H9 (cell line): ENCODE data around the gene UBAC1. TPM values are rescaled to one million over a fixed set of nuclear protein-coding genes. Genes with fewer than 3 reads are reported as not detected.

Source experiments
- DNase-seq: peaks from one replicate; pipeline ENCODE4 v3.0.0-alpha.2; 2017
- H2AFZ ChIP-seq: one replicate; pipeline ENCODE4 v1.6.1; 2013; ENCODE audit warnings: mild to moderate bottlenecking, low read length, control low read depth, moderate library complexity
- H2AK5ac ChIP-seq: 2 replicates; pipeline ENCODE4 v1.6.1; 2013; ENCODE audit warnings: low read length, control low read depth, mixed read lengths; ENCODE audit not compliant: insufficient read length
- H2BK120ac ChIP-seq: one replicate; pipeline ENCODE4 v1.6.1; 2013; ENCODE audit warnings: low read depth, mild to moderate bottlenecking, low read length, control low read depth, inconsistent platforms; ENCODE audit not compliant: poor library complexity, severe bottlenecking
- H2BK12ac ChIP-seq: 2 replicates; pipeline ENCODE4 v1.6.1; 2013; ENCODE audit warnings: low read length, control low read depth, mixed read lengths, low read depth; ENCODE audit not compliant: insufficient read length
- H2BK15ac ChIP-seq: 2 replicates; pipeline ENCODE4 v1.6.1; 2013; ENCODE audit warnings: low read depth, low read length, control low read depth
- H2BK20ac ChIP-seq: one replicate; pipeline ENCODE4 v1.6.1; 2013; ENCODE audit warnings: low read depth, mild to moderate bottlenecking, low read length, control low read depth, inconsistent platforms; ENCODE audit not compliant: poor library complexity, severe bottlenecking
- H2BK5ac ChIP-seq: 2 replicates; pipeline ENCODE4 v1.6.1; 2013; ENCODE audit warnings: low read length, control low read depth, mixed read lengths; ENCODE audit not compliant: insufficient read length
- H3K14ac ChIP-seq: 2 replicates; pipeline ENCODE4 v1.6.1; 2013; ENCODE audit warnings: low read length, control low read depth; ENCODE audit not compliant: insufficient read depth
- H3K18ac ChIP-seq: 2 replicates; pipeline ENCODE4 v1.6.1; 2013; ENCODE audit warnings: low read depth, mild to moderate bottlenecking, mixed read lengths, low read length, control low read depth; ENCODE audit not compliant: insufficient read length
- H3K23ac ChIP-seq: 2 replicates; pipeline ENCODE4 v1.6.1; 2013; ENCODE audit warnings: low read length, control low read depth, mixed read lengths, low read depth; ENCODE audit not compliant: insufficient read length
- H3K23me2 ChIP-seq: 2 replicates; pipeline ENCODE4 v1.6.1; 2013; ENCODE audit warnings: low read depth, mild to moderate bottlenecking, mixed read lengths, low read length, control low read depth; ENCODE audit not compliant: insufficient read length, poor library complexity, severe bottlenecking
- H3K27ac ChIP-seq: 2 replicates; pipeline ENCODE4 v1.5.1; 2013; ENCODE audit warnings: low read length, control low read depth, mixed read lengths, low read depth; ENCODE audit not compliant: insufficient read length
- H3K27me3 ChIP-seq: 2 replicates; pipeline ENCODE4 v1.6.1; 2013; ENCODE audit warnings: low read length, control low read depth, inconsistent platforms; ENCODE audit not compliant: insufficient read depth
- H3K4ac ChIP-seq: 2 replicates; pipeline ENCODE4 v1.6.1; 2013; ENCODE audit warnings: low read depth, mild to moderate bottlenecking, control low read depth, inconsistent platforms, low read length, moderate library complexity
- H3K4me1 ChIP-seq: 2 replicates; pipeline ENCODE4 v1.6.1; 2013; ENCODE audit warnings: low read length, control low read depth, inconsistent platforms; ENCODE audit not compliant: insufficient read depth
- H3K4me2 ChIP-seq: 2 replicates; pipeline ENCODE4 v1.6.1; 2013; ENCODE audit warnings: low read length, control low read depth, mixed read lengths; ENCODE audit not compliant: insufficient read length, insufficient read depth
- H3K56ac ChIP-seq: 2 replicates; pipeline ENCODE4 v1.6.1; 2013; ENCODE audit warnings: low read depth, mild to moderate bottlenecking, mixed read lengths, low read length, control low read depth; ENCODE audit not compliant: insufficient read length
- H3K79me1 ChIP-seq: 2 replicates; pipeline ENCODE4 v1.6.1; 2013; ENCODE audit warnings: low read depth, mild to moderate bottlenecking, moderate library complexity, low read length, control low read depth, inconsistent platforms; ENCODE audit not compliant: insufficient read depth, poor library complexity, severe bottlenecking
- H3K79me2 ChIP-seq: 2 replicates; pipeline ENCODE4 v1.6.1; 2013; ENCODE audit warnings: low read length, control low read depth, inconsistent platforms; ENCODE audit not compliant: insufficient read depth
- H3K9ac ChIP-seq: 2 replicates; pipeline ENCODE4 v1.6.1; 2013; ENCODE audit warnings: low read length, control low read depth, mixed read lengths; ENCODE audit not compliant: insufficient read length; ENCODE audit errors: extremely low read depth
- H3K9me3 ChIP-seq: one replicate; pipeline ENCODE4 v1.6.1; 2013; ENCODE audit warnings: low read depth, low read length, inconsistent platforms; ENCODE audit not compliant: control insufficient read depth
- H3T11ph ChIP-seq: one replicate; pipeline ENCODE4 v1.6.1; 2013; ENCODE audit warnings: mild to moderate bottlenecking, low read length, control low read depth, inconsistent platforms
- H4K20me1 ChIP-seq: one replicate; pipeline ENCODE4 v1.6.1; 2013; ENCODE audit not compliant: control insufficient read depth, insufficient read length, insufficient read depth
- H4K5ac ChIP-seq: 2 replicates; pipeline ENCODE4 v1.6.1; 2013; ENCODE audit warnings: low read depth, mild to moderate bottlenecking, mixed read lengths, low read length, control low read depth; ENCODE audit not compliant: insufficient read length
- H4K8ac ChIP-seq: replicated peaks from 2 replicates; pipeline ENCODE4 v1.6.1; 2013; ENCODE audit warnings: low read length, control low read depth, mixed read lengths, low read depth; ENCODE audit not compliant: insufficient read length
- H4K91ac ChIP-seq: 2 replicates; pipeline ENCODE4 v1.6.1; 2013; ENCODE audit warnings: low read depth, mild to moderate bottlenecking, moderate library complexity, mixed read lengths, low read length, control low read depth; ENCODE audit not compliant: insufficient read length
- H3K27ac Mint-ChIP-seq, 3 experiments: 2 replicates in 2 of 3; 3 replicates in 1 of 3; pipeline ENCODE4 v1.8.0; 2020 to 2021; ENCODE audit warnings: mixed read lengths in 3 of 3, mild to moderate bottlenecking in 1 of 3, moderate library complexity in 1 of 3
- H3K27me3 Mint-ChIP-seq: 2 replicates; pipeline ENCODE4 v1.8.0; 2021; ENCODE audit warnings: low read depth, mild to moderate bottlenecking, moderate library complexity, mixed read lengths
- H3K36me3 Mint-ChIP-seq, 3 experiments: 2 replicates in 2 of 3; 3 replicates in 1 of 3; pipeline ENCODE4 v1.8.0; 2020 to 2021; ENCODE audit warnings: low read depth in 3 of 3, mixed read lengths in 3 of 3; ENCODE audit not compliant: insufficient read depth in 1 of 3
- H3K4me1 Mint-ChIP-seq, 2 experiments: 2 replicates each; pipeline ENCODE4 v1.8.0; 2020; ENCODE audit warnings: mixed read lengths in 2 of 2
- H3K4me3 Mint-ChIP-seq, 2 experiments: 2 replicates in 1 of 2; 3 replicates in 1 of 2; pipeline ENCODE4 v1.8.0; 2020 to 2021; ENCODE audit warnings: mild to moderate bottlenecking in 2 of 2, mixed read lengths in 2 of 2, moderate library complexity in 1 of 2
- H3K9me3 Mint-ChIP-seq, 2 experiments: 2 replicates in 1 of 2; 3 replicates in 1 of 2; pipeline ENCODE4 v1.8.0; 2020; ENCODE audit warnings: mild to moderate bottlenecking in 2 of 2, mixed read lengths in 2 of 2, moderate library complexity in 1 of 2
- WGBS: extraction: QIAGEN DNeasy Blood & Tissue Kit; methylation state at CpG from one replicate; pipeline ENCODE4 v1.1.7; 2013; ENCODE audit warnings: missing lambda C conversion rate, low lambda C conversion rate, mixed read lengths; ENCODE audit not compliant: insufficient read length; ENCODE audit errors: extremely low coverage; 5-methylcytosine and 5-hydroxymethylcytosine counted together
- total RNA-seq: library from RNA; stranded (reverse); gene quantifications from 2 replicates; pipeline ENCODE4 v1.2.1, GENCODE V29; 2021
- TF ChIP-seq, protein P1 (sequence below): fragments of 200-600 bp; sonication (generic); conservative IDR thresholded peaks from 3 replicates; pipeline ENCODE4 v1.8.0; 2021; ENCODE audit warnings: antibody characterized with exemption, mild to moderate bottlenecking

Gene UBAC1
- total RNA-seq, 1 experiment from 2014 or later: 47.5 TPM

- Histone ChIP-seq H3K4me1 (no peaks in the 10 kb centered on the region), H3K23ac (no peak overlapping the region), H2BK20ac (no peak overlapping the region), H3K23me2 (no peaks in the 10 kb centered on the region), H2BK120ac (no peak overlapping the region), H3K4ac (no peak overlapping the region), H2BK15ac (no peak overlapping the region), H4K20me1 (no peaks in the 10 kb centered on the region), H2BK12ac (no peak overlapping the region), H3K79me2 (no peaks in the 10 kb centered on the region), H3K14ac (no peak overlapping the region), H2BK5ac (no peak overlapping the region), H4K8ac (no peak overlapping the region), H3K27me3 (no peaks in the 10 kb centered on the region), H3T11ph (no peak overlapping the region), H4K5ac (no peak overlapping the region), H2AK5ac (no peak overlapping the region), H2AFZ (no peak overlapping the region), H3K18ac (no peak overlapping the region), H3K56ac (no peak overlapping the region), H3K9me3 (no peaks in the 10 kb centered on the region), H3K27ac (no peak overlapping the region), H3K79me1 (no peaks in the 10 kb centered on the region), H3K4me2 (no peak overlapping the region), H3K9ac (no peak overlapping the region), H4K91ac (no peak overlapping the region)
- TF ChIP-seq, protein P1, sequence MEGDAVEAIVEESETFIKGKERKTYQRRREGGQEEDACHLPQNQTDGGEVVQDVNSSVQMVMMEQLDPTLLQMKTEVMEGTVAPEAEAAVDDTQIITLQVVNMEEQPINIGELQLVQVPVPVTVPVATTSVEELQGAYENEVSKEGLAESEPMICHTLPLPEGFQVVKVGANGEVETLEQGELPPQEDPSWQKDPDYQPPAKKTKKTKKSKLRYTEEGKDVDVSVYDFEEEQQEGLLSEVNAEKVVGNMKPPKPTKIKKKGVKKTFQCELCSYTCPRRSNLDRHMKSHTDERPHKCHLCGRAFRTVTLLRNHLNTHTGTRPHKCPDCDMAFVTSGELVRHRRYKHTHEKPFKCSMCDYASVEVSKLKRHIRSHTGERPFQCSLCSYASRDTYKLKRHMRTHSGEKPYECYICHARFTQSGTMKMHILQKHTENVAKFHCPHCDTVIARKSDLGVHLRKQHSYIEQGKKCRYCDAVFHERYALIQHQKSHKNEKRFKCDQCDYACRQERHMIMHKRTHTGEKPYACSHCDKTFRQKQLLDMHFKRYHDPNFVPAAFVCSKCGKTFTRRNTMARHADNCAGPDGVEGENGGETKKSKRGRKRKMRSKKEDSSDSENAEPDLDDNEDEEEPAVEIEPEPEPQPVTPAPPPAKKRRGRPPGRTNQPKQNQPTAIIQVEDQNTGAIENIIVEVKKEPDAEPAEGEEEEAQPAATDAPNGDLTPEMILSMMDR: no peak
- H3K36me3 Mint-ChIP-seq: peaks cover 22 to 55% (median 54%) of the 10 kb centered on the region in 3 experiments
- no peak overlapping the region for H3K4me3 Mint-ChIP-seq
- H3K4me1 Mint-ChIP-seq: no peaks in the 10 kb centered on the region
- no peaks in the 10 kb centered on the region for H3K27me3 Mint-ChIP-seq
- peaks cover 3 to 5% of the 10 kb centered on the region in 2 experiments; a peak in 3 of 5 replicates for H3K9me3 Mint-ChIP-seq
- no CpG with 5 or more reads among the region's 31 CpGs for WGBS
- DNase-seq: no peak
- H3K27ac Mint-ChIP-seq: peak overlapping the region in 1 of 3 experiments; percentile 72; a peak in 2 of 7 replicates
These were observed 29.8 kb downstream of the UBAC1 start for GRCh38 chr9:135931349-135931820.
